HEK293 (cell line): ENCODE measurements around the gene ZFP36.

Experiments used
- HOXA7 ChIP-seq: sonication (generic); formaldehyde crosslinking; IDR thresholded peaks from 2 replicates; pipeline ENCODE4 v1.8.1; 2022; ENCODE audit warnings: missing genetic modification reagents, borderline replicate concordance
- IKZF3 ChIP-seq: fragments of 450-650 bp; IDR thresholded peaks from 2 replicates; pipeline ENCODE4 v1.5.0; 2018; ENCODE audit warnings: missing biosample characterization, mild to moderate bottlenecking, missing genetic modification characterization, moderate library complexity
- MZF1 ChIP-seq: fragments of 450-650 bp; formaldehyde crosslinking; IDR thresholded peaks from 2 replicates; pipeline ENCODE4 v1.5.1; 2017; ENCODE audit warnings: missing biosample characterization, missing genetic modification characterization, borderline replicate concordance
- OVOL3 ChIP-seq: fragments of 450-650 bp; formaldehyde crosslinking; IDR thresholded peaks from 2 replicates; pipeline ENCODE4 v1.5.1; 2016; ENCODE audit warnings: missing biosample characterization, missing genetic modification characterization
- PRDM1 ChIP-seq: fragments of 450-650 bp; formaldehyde crosslinking; IDR thresholded peaks from 2 replicates; pipeline ENCODE4; 2016; ENCODE audit warnings: missing biosample characterization, missing genetic modification characterization
- PRDM2 ChIP-seq: fragments of 450-650 bp; formaldehyde crosslinking; IDR thresholded peaks from 2 replicates; pipeline ENCODE4 v1.5.1; 2016; ENCODE audit warnings: missing biosample characterization, missing genetic modification characterization, borderline replicate concordance
- PRDM6 ChIP-seq: fragments of 450-650 bp; formaldehyde crosslinking; IDR thresholded peaks from 2 replicates; pipeline ENCODE4 v1.5.1; 2017; ENCODE audit warnings: missing biosample characterization, missing genetic modification characterization
- REPIN1 ChIP-seq: fragments of 450-650 bp; formaldehyde crosslinking; IDR thresholded peaks from 2 replicates; pipeline ENCODE4 v1.5.1; 2017; ENCODE audit warnings: missing biosample characterization, missing genetic modification characterization, low read depth
- WT1 ChIP-seq: fragments of 450-650 bp; formaldehyde crosslinking; IDR thresholded peaks from 2 replicates; pipeline ENCODE4 v1.5.1; 2016; ENCODE audit warnings: missing biosample characterization, missing genetic modification characterization
- ZBTB11 ChIP-seq: fragments of 450-650 bp; formaldehyde crosslinking; conservative IDR thresholded peaks from 2 replicates; pipeline ENCODE4 v1.5.1; 2016; ENCODE audit warnings: low read depth, missing biosample characterization, missing genetic modification characterization
- ZBTB8A ChIP-seq: fragments of 450-650 bp; formaldehyde crosslinking; IDR thresholded peaks from 2 replicates; pipeline ENCODE4 v1.5.1; 2016; ENCODE audit warnings: missing biosample characterization, missing genetic modification characterization
- ZNF280C ChIP-seq: fragments of 450-650 bp; formaldehyde crosslinking; IDR thresholded peaks from 2 replicates; pipeline ENCODE4 v1.5.1; 2016; ENCODE audit warnings: missing biosample characterization, missing genetic modification characterization
- ZNF518A ChIP-seq: fragments of 450-650 bp; formaldehyde crosslinking; conservative IDR thresholded peaks from 2 replicates; pipeline ENCODE4 v1.5.1; 2016; ENCODE audit warnings: low read depth, missing biosample characterization, missing genetic modification characterization
- ZNF530 ChIP-seq: fragments of 450-650 bp; formaldehyde crosslinking; IDR thresholded peaks from 2 replicates; pipeline ENCODE4 v1.5.1; 2016; ENCODE audit warnings: low read depth, missing biosample characterization, missing genetic modification characterization
- ZNF561 ChIP-seq: fragments of 450-650 bp; IDR thresholded peaks from 2 replicates; pipeline ENCODE4 v1.5.1; 2018; ENCODE audit warnings: missing biosample characterization, missing genetic modification characterization, borderline replicate concordance
- ZNF701 ChIP-seq: fragments of 450-650 bp; formaldehyde crosslinking; IDR thresholded peaks from 2 replicates; pipeline ENCODE4 v1.5.1; 2016; ENCODE audit warnings: missing biosample characterization, missing genetic modification characterization
- ZNF747 ChIP-seq: fragments of 450-650 bp; formaldehyde crosslinking; IDR thresholded peaks from 2 replicates; pipeline ENCODE4 v1.5.1; 2016; ENCODE audit warnings: missing biosample characterization, missing genetic modification characterization
- ZNF785 ChIP-seq: fragments of 450-650 bp; formaldehyde crosslinking; IDR thresholded peaks from 2 replicates; pipeline ENCODE4 v1.5.1; 2016; ENCODE audit warnings: missing biosample characterization, missing genetic modification characterization
- ZNF843 ChIP-seq: fragments of 450-650 bp; formaldehyde crosslinking; IDR thresholded peaks from 2 replicates; pipeline ENCODE4 v1.5.1; 2016; ENCODE audit warnings: missing biosample characterization, missing genetic modification characterization

The ZFP36 gene

GRCh38 chr19:39402346-39403300, 4.0 kb upstream of the ZFP36 start (continued):
- TF ChIP-seq ZNF518A (tag by site-specific recombination) (no peak), ZBTB11 (tag by site-specific recombination) (peak; percentile 85), ZNF701 (tag by site-specific recombination) (no peak; the same call in 1 of the 2 replicates), MZF1 (tag by site-specific recombination) (peak; percentile 92), REPIN1 (0 out of 2 replicates have a peak, but pooled peaks have one; percentile 52), ZNF561 (peak; percentile 96), ZNF785 (peak; percentile 98), ZNF747 (no peak), PRDM2 (tag by site-specific recombination) (no peak), PRDM6 (no peak; the same call in 1 of the 2 replicates), ZNF843 (tag by site-specific recombination) (peak; percentile 89), ZBTB8A (tag by site-specific recombination) (peak; percentile 94), IKZF3 (tag by site-specific recombination) (peak; percentile 92), ZNF530 (peak; percentile 99), HOXA7 (CRISPR knock-in tag) (no peak), OVOL3 (tag by site-specific recombination) (peak; percentile 8; the same call in 1 of the 2 replicates), ZNF280C (tag by site-specific recombination) (no peak), WT1 (tag by site-specific recombination) (peak; percentile 43), PRDM1 (tag by site-specific recombination) (0 out of 2 replicates have a peak, but pooled peaks have one; percentile 43)
